Astrocyte of the cerebellum (primary cell): ENCODE measurements around the gene ADPRM.

Experiments used
- DNase-seq: peaks from one replicate; pipeline ENCODE4 v3.0.0-alpha.2; 2011; ENCODE audit warnings: low read depth
- H3K4me3 ChIP-seq: 2 replicates; pipeline ENCODE4 v1.5.1; 2011; ENCODE audit warnings: mild to moderate bottlenecking, low read depth, low read length, moderate library complexity
- CTCF ChIP-seq: IDR thresholded peaks from 2 replicates; pipeline ENCODE4 v1.5.1; 2012; ENCODE audit warnings: low read length, low read depth, moderate library complexity, mild to moderate bottlenecking; ENCODE audit errors: missing control alignments
- in situ Hi-C: cut with HindIII; loops from 2 replicates; pipeline ENCODE4 v1.10.0; 2017; ENCODE audit warnings: low sequenced_read_pairs

ADPRM gene

DNA sequence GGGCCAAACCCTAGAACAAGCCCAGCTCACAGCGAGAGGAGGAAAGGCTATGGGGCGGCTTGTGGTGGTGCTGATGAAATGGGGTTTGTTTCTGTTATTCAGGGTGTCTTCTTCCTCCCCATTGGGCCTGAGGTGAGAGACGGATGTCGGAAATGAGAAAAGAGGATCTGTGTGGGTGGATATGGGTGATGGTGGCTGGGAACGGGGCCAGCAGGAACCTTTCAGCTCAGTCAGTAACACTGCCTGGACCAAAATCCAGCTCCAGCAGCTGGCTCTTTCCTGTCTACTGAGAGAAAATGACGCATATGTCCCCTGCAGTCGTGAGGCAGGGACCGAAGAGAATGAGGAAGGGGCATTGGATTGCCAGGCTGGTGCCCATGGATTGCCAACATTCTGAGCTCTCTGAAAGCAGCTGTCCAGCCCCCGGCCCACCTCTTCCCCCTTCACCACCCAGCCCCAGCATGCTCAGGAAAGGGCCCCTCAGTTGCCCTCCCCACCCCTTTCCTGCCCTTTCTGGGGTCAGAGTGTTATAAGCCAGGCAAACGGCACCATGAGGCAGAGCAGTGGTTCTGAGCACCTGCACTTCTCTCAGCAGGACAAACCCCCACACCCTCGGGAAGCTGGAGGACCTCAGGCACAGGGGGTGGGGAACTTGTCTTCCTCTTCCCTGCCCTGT, 44.3 kb upstream of the ADPRM start:
- DNase-seq = no peak
- no peak for TF ChIP-seq CTCF
- H3K4me3 ChIP-seq = no peak overlapping the region
- in situ Hi-C loops = no loop called here

GRCh38 chr17:10653987-10654386, 43.4 kb upstream of the ADPRM start:
- no peak for DNase-seq
- in situ Hi-C loops = no loop called here
- no peak overlapping the region for H3K4me3 ChIP-seq
- no peak for TF ChIP-seq CTCF

GRCh38 chr17:10657148-10657547, 40.2 kb upstream of the ADPRM start, which contains the start of gene MYH3:
Gene MYH3 (minus strand): TSS chr17:10657309. CDS start chr17:10655064, 2,245 bp downstream.
- H3K4me3 ChIP-seq = no peak within 1 kb of the TSS
- no peak for TF ChIP-seq CTCF
- no peak for DNase-seq
- in situ Hi-C loops = no loop called here

DNA sequence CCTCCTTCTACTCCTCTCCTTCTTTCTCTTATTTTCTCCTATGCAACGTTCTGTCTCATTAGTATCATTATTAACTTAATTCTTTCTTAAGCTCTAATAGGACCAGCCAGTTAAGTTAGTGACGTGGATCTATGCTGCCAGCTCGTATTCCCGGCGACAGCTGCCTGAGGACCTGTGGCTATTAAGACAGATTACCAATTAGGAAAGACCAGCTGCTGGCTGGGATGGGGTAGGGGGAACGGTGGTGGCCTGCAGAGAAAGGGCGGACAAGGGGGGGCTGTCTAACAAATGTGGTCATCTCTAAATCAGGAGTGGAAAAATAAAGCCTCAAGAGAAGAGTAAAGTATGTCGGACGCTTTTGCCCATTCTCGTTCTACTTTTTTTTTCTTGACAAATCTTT, 39.5 kb upstream of the ADPRM start:
- no peak for TF ChIP-seq CTCF

GRCh38 chr17:10661437-10661836, 36.0 kb upstream of the ADPRM start:
- in situ Hi-C loops = no loop called here
- DNase-seq = no peak
- no peak for TF ChIP-seq CTCF
- no peak overlapping the region for H3K4me3 ChIP-seq

More for the DNA sequence above, 39.5 kb upstream of the ADPRM start:
- no peak overlapping the region for H3K4me3 ChIP-seq
- in situ Hi-C loops = no loop called here
- no peak for DNase-seq

DNA sequence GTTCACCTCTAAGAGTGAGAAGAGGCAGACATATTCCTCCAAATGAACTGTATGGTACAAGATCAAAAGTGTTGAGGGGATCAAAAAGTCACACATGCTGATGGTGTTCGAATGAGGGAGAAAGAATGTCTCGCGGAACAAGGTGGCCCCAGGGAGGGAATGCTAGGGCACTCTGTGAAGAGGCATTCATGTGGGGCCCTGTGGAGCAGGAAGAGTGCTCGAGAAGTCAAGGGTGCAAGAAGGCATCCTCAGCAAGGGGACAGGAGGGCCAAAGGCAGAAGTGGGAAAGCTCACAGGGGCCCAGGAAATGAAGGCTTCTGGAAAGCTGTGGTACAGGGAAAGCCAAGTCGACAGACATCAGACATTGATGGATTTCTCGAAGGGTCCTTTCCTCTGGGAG, 34.2 kb upstream of the ADPRM start:
- in situ Hi-C loops = no loop called here
- TF ChIP-seq CTCF = no peak
- H3K4me3 ChIP-seq = no peak overlapping the region
- no peak for DNase-seq
